ENCODE results near the gene FZD10.

FZD10 gene

GRCh38 chr12:130132831-130133511 is 29.3 kb upstream of the FZD10 start:
- DNase-seq = no peak

GRCh38 chr12:130133851-130134562 is 28.3 kb upstream of the FZD10 start:
- no peak for DNase-seq

GRCh38 chr12:130134563-130134915 is 27.7 kb upstream of the FZD10 start:
- DNase-seq = no peak

GRCh38 chr12:130136509-130137039 is 25.7 kb upstream of the FZD10 start:
- no peak for DNase-seq

GRCh38 chr12:130137040-130138018 is 24.9 kb upstream of the FZD10 start:
- DNase-seq = no peak

- no peak for DNase-seq
These were observed 23.8 kb upstream of the FZD10 start for GRCh38 chr12:130138478-130138877.

- no peak for DNase-seq
These were observed 22.5 kb upstream of the FZD10 start for GRCh38 chr12:130139567-130140421.

- no peak for DNase-seq
These were observed 21.2 kb upstream of the FZD10 start for GRCh38 chr12:130141105-130141504.

GRCh38 chr12:130141901-130142683 is 20.2 kb upstream of the FZD10 start:
- DNase-seq = no peak

GRCh38 chr12:130142736-130143135 is 19.5 kb upstream of the FZD10 start:
- no peak for DNase-seq

- DNase-seq = no peak
These were observed 19.1 kb upstream of the FZD10 start for GRCh38 chr12:130143136-130143535.

GRCh38 chr12:130144256-130144655 is 18.0 kb upstream of the FZD10 start:
- no peak for DNase-seq

GRCh38 chr12:130145731-130146130 is 16.5 kb upstream of the FZD10 start:
- DNase-seq = no peak

GRCh38 chr12:130146176-130146931 is 15.9 kb upstream of the FZD10 start:
- no peak for DNase-seq

GRCh38 chr12:130147875-130148596 is 14.2 kb upstream of the FZD10 start:
- DNase-seq = no peak

GRCh38 chr12:130151846-130152245 is 10.4 kb upstream of the FZD10 start:
- no peak for DNase-seq

GRCh38 chr12:130152386-130152785 is 9.9 kb upstream of the FZD10 start:
- DNase-seq = no peak

GRCh38 chr12:130153803-130154202 is 8.5 kb upstream of the FZD10 start:
- DNase-seq = no peak

- no peak for DNase-seq
These were observed 7.8 kb upstream of the FZD10 start for GRCh38 chr12:130154276-130155070.
